ENCODE data around the gene NDUFV2.
"Not testable (repeated sequence)": the region's sequence is repeated elsewhere in the genome, so short reads cannot be mapped to it uniquely, and the experiment has no call there.

The NDUFV2 gene

DNA sequence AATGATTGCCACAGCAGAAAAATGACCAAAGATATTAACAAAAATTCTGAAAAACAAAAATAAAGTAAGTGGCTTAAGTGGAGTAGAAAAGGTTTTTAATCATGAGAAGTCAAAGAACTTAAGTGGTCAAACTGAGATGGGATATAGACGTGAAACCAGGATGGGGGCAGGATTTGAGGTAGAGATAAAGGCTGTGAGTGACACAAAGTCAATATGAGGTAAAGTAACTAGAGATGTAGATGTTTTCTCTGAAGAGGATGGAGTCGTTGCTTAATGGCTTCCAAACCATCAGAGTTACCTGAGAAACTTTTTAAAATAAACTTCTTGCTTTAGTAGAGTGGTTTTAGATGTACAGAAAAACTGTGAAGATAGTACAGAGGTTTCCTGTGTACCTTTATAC, 55.3 kb downstream of the NDUFV2 start:
- no peak for DNase-seq

DNA sequence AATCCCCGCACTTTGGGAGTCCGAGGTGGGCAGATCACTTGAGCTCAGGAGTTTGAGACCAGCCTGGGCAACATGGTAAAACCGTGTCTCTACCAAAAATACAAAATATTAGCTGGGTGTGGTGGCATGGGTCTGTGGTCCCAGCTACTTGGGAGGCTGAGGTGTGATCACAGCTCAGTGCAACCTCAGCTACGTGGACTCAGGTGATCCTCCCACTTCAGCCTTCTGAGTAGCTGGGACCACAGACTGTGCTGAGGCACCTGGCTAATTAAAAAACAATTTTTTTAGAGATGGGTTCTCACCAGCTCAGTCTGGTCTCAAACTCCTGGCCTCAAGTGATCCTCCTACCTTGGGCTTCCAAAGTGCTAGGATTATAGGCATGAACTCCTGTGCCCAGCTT, 57.5 kb downstream of the NDUFV2 start:
- no peak for DNase-seq

DNA sequence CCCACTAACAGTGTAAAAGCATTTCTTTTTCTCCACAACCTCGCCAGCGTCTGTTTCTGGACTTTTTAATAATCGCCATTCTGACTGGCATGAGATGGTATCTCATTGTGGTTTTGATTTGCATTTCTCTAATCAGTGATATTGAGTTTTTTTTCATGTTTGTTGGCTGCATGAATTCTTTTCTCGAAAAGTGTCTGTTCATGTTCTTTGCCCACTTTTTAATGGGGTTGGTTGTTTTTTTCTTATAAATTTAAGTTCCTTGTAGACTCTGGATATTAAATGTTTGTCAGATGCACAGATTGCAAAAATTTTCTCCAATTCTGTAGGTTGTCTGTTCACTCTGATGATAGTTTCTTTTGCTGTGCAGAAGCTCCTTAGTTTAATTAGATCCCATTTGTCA, 60.2 kb downstream of the NDUFV2 start:
- not testable (repeated sequence) for DNase-seq

DNA sequence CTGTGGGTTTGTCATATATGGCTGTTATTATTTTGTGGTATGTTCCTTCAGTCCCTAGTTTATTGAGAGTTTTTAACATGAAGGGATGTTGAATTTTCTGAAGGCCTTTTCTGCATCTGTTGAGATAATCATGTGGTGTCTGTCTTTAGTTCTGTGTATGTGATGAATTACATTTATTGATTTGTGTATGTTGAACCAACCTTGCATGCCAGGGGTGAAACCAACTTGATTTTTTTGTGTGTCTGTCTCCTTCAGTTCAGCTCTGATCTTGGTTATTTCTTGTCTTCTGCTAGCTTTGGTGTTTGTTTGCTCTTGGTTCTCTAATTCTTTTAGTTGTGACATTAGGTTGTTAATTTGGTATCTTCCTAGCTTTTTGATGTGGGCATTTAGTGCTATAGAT, 61.6 kb downstream of the NDUFV2 start:
- not testable (repeated sequence) for DNase-seq

DNA sequence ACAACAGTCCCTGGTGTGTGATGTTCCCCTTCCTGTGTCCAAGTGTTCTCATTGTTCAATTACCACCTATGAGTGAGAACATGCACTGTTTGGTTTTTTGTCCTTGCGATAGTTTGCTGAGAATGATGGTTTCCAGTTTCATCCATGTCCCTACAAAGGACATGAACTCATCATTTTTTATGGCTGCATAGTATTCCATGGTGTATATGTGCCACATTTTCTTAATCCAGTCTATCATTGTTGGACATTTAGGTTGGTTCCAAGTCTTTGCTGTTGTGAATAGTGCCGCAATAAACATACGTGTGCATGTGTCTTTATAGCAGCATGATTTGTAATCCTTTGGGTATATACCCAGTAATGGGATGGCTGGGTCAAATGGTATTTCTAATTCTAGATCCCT, 63.4 kb downstream of the NDUFV2 start:
- DNase-seq, result not testable (repeated sequence)

DNA sequence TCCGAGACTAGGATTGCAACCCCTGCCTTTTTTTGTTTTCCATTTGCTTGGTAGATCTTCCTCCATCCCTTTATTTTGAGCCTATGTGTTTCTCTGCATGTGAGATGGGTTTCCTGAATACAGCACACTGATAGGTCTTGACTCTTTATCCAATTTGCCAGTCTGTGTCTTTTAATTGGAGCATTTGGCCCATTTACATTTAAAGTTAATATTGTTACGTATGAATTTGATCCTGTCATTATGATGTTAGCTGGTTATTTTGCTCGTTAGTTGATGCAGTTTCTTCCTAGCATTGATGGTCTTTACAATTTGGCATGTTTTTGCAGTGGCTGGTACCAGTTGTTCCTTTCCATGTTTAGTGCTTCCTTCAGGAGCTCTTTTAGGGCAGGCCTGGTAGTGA, 67.0 kb downstream of the NDUFV2 start:
- DNase-seq, result not testable (repeated sequence)

DNA sequence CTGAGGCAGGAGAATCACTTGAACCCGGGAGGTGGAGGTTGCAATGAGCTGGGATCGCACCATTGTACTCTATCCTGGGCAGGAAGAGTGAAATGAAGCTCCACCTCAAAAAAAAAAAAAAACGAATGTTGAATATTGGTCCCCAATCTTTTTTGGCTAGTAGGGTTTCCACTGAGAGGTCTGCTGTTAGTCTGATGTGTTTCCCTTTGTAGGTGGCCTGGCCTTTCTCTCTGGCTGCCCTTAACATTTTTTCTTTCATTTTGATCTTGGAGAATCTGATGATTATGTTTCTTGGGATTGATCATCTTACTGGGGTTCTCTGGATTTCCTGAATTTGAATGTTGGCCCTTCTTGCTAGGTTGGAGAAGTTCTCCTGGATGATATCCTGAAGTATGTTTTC, 69.4 kb downstream of the NDUFV2 start:
- DNase-seq, result not testable (repeated sequence)

DNA sequence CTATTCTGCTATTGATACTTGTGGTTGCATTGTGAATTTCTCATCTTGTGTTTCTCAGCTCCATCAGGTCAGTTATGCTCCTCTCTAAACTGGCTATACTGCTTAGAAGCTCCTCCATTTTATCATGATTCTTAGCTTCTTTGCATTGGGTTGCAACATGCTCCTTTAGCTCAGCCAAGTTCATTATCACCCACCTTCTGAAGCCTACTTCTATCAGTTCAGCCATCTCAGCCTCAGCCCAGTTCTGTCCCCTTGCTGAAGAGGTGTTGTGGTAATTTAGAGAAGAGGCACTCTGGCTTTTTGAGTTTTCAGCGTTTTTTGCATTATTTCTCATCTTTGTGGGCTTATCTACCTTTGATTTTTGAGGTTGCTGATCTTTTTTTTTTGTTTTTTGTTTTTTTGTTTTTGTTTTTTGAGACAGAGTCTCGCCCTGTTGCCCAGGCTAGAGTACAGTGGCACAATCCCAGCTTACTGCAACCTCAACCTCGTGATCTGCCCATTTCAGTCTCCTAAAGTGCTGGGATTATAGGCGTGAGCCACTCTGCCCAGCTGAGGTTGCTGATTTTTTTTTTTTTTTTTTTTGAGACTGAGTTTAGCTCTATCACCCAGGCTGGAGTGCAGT, 70.1 kb downstream of the NDUFV2 start:
- DNase-seq, result peak; percentile 51

DNA sequence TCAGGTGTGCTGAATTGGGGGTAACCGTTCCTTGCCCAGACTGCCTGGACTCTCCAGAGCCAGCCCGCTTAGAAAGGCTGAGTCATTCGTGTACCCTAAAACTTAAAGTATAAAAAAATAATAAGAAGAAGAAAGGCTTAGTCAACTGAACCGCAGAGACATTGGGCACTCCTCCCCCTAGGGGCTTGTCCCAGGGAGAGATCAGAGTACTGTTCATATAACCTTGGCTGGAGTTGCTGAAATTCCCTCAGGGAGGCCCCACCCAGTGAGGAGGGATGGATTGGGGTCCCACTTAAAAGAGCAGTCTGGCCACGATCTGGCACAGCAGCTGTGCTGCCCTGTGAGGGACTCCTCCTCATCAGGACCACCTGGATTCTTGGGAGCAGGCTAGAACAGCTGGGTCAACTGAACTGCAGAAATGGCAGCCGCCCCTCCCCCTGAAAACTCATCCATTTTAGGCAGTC, 71.3 kb downstream of the NDUFV2 start:
- DNase-seq, result peak; percentile 26

DNA sequence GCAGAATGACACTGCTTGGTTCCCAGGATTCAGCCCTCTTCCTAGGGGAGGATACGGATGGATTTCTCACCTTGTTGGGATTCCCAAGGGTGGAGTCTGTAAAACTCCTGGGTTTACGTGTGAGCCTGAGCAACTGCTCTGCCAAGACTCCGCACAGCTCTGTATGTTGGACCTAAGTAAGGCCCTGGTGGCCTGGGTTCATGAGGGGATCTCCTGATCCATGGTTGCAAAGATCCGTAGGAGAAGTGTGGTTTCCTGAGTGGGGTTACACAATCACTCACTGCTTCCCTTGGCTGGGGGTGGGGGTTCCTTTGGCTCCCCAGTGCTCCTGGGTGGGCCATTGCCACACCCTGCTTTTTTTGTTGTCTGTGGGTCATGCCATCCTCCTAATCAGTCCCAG, 71.8 kb downstream of the NDUFV2 start:
- DNase-seq, result peak; percentile 37

DNA sequence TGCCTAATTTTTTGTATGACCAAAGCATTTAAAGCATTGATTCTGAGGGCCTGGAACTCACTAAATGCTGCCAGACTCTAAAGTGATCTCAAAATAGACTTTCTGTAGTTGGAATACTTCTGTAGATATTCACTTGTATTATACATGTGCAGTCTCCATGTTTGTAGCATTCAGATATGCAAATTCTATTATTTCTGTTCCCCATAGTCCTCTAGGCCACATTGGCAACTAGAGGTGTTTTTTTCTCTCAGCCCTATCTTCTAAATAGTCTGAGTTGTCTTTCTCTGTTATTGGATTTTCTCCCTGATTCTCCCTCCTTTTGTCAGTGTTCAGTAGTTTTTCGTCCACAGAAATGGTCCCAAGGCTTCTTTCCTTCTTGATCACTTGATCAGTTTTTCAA, 72.6 kb downstream of the NDUFV2 start:
- no peak for DNase-seq

DNA sequence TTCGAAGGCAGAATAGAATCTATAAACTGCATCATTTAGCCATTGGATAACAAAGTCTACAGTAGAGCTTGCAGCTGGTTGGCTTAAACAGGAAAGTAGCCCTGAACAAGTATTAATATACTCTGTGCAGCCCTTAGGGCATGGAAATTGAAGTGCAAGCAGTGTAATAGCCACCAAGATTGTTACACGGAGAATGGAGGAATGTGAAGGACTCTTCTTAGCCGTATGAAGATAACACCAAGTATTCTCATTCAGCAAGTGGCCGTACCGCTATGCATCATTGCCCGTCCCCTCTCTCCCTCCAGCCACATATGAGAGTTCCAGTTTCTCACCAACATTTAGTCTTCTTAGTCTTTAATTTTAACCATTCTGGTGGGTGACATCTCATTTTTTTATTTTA, 74.5 kb downstream of the NDUFV2 start:
- DNase-seq, result no peak

DNA sequence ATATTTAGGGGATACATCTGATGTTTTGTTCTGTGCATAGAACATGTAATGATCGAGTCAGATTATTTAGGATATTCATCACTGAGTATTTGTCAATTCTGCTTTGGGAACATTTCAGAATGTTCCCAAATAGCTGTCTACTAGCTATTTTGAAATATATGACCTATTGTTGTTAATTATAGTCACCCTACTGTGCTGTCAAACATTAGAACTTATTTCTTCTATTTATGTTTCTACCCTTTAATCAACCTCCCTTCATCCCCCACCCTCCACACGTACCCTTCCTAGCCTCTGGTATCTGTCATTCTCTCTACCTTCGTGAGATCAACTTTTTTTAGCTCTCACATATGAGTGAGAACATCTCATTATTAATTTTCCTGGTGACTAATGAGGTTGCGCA, 75.0 kb downstream of the NDUFV2 start:
- no peak for DNase-seq

DNA sequence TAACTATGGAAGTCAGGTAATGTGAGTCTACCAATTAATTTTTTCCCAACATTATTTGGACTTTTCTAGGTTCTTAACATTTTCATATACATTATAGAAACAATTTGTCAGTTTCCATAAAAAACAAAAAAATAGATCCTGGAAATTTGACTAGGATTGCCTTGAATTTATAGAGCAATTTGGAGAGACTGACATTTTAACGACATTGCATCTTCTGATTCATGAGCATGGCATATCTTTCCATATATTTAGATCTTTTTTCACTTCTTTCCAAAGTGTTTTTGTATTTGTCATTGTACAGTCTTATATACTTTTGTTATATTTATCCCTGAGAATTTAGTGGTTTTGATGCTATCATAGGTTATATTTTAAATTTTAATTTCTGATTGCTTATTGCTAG, 76.1 kb downstream of the NDUFV2 start:
- DNase-seq, result no peak

DNA sequence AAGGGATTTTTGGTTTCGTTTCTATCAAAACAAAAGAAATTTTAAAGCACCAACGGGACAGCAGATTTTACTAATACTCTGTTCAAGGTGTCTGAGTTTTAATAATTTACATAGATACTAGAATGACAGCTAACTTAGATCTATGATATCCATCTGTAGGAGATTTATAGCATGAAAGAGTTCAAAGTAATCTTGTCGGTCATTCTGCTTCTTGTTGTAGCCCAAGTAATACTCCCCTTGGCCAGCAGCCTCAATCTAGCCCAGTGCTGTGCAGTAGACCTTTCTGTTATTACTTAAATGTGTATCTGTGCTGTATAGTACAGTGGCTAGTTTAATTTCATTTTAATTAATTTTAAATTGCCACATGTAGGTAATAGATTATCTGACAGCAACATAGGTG, 78.8 kb downstream of the NDUFV2 start:
- no peak for DNase-seq

DNA sequence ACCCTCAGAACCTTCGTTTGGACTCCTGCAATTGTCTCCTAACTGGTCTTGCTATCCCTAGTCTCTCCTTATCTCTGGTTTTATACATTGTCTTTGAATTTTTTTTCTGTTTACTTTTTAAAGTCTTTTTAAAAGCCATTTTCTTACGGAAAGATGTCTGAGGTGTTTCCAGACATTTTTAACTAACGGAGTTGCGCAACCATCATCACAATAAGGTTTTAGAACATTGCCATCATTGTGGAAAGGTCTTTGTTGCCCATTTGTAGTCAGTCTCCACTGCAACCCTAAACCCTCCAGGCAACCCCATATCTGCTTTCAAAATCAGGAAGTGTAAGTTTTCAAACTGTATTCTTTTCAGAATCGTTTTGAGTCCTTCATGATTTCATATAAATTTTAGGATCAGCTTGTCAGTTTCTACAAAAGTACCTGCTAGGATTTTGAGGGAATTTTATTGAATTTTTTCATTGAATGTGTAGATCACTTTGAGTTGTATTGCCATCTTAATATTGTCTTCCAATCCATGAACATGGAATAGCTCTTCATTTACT, 80.4 kb downstream of the NDUFV2 start:
- no peak for DNase-seq

Measured in hematopoietic multipotent progenitor cell treated with erythropoietin and hydrocortisone succinate and interleukin-3 and kit ligand, for 6 days (in vitro differentiated cells).